HG03175 (cell line): ENCODE results near the gene CDC42EP1.
"Not testable (repeated sequence)": the region's sequence is repeated elsewhere in the genome, so short reads cannot be mapped to it uniquely, and the experiment has no call there.

ENCODE experiments used
- ATAC-seq: cut with Tn5 transposase; IDR thresholded peaks from one replicate; pipeline ENCODE4 v1.9.1; 2021; ENCODE audit warnings: mild to moderate bottlenecking, moderate library complexity; ENCODE audit not compliant: unreplicated experiment

CDC42EP1 gene

GRCh38 chr22:37609240-37610152 is 49.2 kb downstream of the CDC42EP1 start:
- no peak for ATAC-seq

DNA sequence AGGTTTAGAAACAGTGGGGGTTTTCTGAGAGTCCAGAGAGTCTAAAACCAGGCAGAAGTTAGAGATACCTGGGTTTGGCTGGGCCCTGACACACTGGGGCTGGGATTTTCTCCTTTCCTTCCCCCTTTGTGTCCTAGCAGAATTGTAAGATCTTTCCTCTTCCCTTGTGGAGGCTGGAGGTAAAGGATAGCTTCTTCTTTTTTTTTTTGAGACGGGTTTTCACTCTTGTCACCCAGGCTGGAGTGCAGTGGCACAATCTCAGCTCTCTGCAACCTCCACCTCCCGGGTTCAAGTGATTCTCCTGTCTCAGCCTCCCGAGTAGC is 49.8 kb downstream of the CDC42EP1 start:
- not testable (repeated sequence) for ATAC-seq

GRCh38 chr22:37610480-37611129 is 50.3 kb downstream of the CDC42EP1 start:
- ATAC-seq = no peak

DNA sequence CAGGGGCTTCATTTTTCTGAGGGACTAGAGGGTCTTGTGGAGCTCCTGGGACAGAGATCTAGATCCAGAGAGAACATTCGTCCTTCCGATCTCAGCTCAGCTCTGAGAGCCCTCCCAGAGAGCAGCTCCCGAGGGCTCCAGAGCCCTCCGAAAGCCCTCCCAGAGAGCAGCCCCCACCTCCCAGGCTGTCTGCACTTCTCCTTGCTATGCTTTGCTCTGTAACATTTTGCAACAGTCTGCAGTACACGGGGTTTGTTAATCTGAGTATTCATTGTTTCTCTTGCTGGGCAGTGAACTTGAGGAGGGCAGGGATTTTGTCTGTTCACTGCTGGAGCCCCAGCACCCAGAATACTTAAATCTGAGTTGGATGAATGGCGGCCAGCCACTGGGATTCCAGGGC is 50.9 kb downstream of the CDC42EP1 start:
- ATAC-seq = no peak

DNA sequence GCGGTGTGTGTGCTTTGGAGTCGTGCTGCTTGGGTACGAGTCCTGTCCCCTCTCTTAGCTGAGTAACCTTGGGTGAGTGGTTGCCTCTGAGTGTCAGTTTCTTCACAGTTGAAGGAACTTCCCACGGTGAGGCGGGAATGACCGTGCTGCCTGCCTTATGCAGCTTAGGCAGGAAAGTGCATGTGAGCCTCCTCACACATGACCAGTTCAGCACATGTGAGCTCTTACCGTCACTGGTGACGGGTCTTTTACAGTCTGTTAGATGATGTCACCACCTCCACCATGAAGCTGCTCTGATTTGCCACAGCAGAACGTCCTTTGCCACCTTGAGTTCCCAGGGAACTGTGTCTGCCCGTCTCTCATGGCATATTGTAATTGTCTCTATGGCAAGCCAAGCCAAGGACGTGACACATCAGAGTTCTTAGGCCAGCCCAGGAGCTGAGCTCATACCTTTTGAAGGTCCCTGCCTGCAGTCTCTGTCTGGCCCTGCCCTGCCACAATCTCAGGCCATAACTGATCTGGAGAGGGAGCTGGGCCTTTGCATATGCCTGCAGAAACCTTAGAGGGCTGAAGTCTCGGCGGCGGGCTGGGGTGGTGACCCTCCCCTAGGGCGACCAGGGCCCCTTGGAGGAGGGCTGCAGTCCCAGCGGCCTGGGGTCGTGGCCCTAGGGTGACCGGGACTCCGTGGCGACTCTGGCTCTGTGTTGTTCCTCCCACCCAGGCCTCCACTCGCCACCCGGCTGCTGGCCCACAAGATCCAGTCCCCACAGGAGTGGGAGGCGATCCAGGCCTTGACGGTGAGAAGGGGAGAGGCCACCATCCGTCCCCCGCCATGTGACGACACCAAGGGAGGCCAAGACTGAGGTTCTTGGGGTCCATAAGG is 56.2 kb downstream of the CDC42EP1 start:
- ATAC-seq = no peak

GRCh38 chr22:37617431-37617830 is 57.2 kb downstream of the CDC42EP1 start:
- no peak for ATAC-seq

GRCh38 chr22:37618072-37618656 is 57.9 kb downstream of the CDC42EP1 start:
- no peak for ATAC-seq

GRCh38 chr22:37618674-37619073 is 58.4 kb downstream of the CDC42EP1 start:
- no peak for ATAC-seq
